EH (cell line): Measurements from ENCODE around the gene NFYC.
A peak's percentile ranks its signal among the peaks of the same experiment; 100 is the strongest.
"Not testable (repeated sequence)": the region's sequence is repeated elsewhere in the genome, so short reads cannot be mapped to it uniquely, and the experiment has no call there.

Source experiments
- DNase-seq: peaks from one replicate; pipeline ENCODE4 v3.0.0-alpha.2; 2015; ENCODE audit warnings: low read depth

Gene NFYC

DNA sequence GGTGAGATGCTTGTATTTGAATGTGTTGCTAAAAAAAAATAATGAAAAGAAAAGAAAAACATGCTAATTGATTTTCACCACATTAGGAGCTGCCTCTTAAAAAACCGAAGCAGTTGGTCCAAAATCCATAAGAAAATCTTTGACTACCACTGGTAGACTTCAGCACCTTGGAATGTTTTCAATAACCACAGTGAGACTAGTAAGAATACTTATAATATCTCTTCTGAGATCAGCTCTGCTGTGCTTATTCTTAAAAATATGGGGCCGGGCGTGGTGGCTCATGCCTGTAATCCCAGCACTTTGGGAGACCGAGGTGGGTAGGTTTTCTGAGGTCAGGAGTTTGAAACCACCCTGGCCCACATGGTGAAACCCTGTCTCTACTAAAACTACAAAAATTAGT lies 15.1 kb downstream of the NFYC start:
- DNase-seq = peak; percentile 46

DNA sequence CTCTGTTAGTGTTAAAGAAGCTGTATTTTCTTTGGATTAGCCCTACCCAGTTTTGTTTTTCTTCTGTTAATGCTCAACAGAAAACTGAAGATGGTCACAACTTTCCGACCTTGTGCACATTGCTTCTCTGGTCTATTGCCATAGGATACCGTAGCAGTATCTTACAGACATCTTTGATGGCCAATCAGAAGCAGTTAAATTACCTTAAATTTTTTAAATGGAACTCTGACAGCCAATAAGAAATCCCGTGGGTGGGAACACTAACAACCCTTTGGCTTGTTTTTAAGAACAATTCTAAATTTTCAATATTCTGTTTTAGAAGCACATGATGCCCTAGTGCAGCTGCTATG lies 17.2 kb downstream of the NFYC start:
- peak; percentile 87 for DNase-seq

DNA sequence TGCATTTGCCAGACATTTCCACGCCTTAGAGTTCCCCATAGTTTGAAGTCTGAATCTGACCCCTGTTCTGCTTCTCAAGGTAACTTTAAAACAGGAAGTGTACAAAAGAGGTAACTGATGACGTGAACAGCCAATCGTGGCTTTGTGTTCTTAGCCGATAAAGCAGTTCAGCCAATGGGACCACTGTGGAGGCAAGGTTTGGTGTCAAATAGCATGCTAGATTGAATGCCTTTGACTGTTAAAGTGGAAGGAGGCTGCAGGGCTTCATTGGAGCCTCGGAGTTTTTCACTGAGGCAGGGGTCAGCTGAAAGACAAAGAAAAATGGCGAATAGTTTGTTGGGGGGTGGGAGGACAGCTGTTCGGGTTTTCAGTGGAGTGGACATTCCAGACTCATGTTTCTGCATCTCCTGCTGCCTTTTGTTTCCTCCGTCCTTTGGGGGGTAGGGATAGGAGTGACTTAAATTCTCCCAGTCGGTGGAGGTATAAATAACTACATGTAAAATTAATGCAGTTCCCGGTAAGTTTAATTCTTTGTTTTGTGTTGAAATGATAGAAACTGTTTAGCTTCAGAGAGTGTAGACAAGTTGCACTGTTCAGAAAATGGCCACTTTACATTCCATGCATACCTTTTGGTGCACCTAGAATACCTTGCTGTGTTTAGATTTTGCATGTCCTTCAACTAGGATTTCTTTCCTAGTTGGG lies 17.7 kb downstream of the NFYC start:
- peak; percentile 96 for DNase-seq

DNA sequence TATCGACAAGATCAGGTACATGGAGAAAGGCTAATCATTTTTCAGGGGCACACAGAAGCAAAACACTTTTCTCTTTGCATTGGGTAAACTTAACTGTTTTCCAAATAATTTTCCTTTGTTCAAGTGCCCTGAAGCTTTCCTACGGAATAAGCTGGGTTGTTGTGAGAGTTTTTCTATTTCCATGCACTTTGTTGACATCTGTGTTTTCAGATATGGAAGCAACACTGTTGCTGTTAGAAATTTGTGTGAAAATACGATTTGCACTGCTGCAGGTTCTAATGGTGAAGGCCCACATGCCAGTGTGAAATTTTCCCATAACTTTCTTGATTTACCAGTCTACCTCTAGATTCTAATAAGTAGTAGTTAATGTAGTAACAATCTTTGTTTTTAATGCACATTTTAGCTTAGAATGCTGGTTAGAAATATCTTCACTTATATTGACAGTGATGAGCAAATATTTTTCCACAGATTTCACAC lies 18.3 kb downstream of the NFYC start:
- no peak for DNase-seq

DNA sequence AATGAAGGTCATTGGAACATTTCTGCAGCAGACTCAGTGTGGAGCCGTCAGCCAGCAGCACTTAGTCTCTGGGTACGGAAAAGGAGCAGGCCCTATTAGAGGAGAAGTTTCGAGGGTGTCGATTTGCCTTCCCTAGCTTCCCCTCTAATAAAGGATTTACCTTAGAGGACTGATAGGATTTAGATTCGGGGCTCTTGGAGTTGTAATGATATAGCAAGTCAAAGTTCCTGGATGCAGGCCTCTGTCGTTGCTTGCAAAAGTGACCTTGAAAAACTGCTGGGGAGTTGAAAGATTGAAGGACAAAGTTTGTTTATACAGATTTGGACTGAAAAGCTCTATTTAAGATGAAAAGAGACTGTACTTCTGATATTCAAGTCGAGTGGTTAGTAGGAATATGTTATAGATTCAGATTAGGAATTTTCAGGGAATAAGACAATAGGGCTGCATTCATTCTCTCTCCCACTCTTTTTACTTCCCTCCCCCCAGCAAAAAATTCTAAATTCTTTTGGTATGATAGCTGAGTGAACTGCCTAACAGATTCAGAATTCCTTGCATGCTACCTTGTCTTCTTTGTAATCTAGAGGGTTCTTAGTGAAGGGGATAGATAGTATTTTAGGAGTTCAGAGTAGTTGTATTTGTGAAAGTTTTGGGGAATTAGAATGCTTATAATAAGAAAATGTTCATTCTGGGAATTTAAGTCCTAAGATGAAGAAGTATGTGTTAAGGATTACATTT lies 19.2 kb downstream of the NFYC start:
- peak; percentile 37 for DNase-seq

DNA sequence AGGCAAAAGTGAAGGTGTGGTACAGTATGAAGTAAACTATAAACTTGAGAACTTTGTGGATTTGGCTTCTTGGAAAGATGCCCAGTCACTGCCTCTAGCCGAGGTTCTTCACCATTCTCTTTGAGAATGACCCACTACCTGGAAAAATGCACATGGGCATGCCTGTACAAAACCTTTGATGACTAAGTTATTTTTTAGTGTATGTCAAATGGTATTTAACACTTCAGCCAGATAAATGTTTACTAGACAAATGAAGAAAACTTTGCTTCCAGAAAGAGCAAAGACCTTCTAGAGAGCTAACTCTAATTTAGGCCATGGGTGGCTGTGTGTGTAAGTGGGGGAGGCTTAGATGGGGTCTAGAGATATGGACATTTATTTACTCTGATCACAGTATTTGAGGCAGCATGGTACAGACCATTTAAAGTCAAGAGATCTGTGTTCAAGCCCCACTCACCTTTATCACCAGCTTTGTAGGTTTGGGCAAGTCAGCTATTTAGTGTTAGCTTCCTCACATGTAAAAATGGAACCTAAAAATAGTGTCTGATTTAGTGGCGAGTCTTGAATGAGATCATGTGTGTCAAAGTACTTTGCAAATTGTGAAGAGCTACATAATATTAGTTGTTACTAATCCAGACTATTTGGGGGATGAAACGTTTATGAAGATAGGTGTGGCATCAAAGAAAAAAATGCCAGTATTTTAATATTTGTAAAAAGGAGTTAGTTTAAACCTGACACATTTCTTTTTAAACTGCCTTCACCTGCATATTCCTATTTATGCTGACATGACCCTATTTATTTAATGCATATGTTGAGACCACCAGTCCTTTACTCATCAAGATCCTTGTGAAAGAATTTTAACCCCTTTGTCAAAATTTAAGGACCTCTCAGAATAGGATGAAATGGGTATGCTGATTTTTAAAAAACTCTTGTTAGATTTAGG lies 20.2 kb downstream of the NFYC start:
- DNase-seq = peak; percentile 68

DNA sequence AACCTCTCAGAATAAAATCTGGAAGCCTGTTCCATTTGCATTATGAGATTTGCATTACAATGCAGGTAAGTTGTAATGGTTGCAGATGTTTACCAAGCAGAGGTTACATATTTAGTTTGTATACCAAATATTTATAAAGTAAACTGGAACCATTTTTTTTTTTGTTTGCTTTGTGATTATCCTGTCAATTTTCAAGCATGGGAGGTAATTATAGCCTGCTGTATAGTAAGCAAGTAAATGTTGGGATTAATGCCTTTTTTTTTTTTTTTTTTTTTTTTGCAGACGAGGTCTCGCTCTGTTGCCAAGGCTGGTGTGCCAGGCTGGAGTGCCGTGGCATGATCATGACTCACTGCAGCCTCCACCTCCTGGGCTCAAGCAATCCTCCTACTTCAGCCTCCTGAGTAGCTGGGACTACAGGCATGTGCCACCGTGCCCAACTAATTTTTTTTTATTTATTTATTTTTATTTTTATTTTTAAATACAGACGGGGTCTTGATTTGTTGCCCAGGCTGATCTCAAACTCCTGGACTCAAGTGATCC lies 21.0 kb downstream of the NFYC start:
- DNase-seq = no peak

DNA sequence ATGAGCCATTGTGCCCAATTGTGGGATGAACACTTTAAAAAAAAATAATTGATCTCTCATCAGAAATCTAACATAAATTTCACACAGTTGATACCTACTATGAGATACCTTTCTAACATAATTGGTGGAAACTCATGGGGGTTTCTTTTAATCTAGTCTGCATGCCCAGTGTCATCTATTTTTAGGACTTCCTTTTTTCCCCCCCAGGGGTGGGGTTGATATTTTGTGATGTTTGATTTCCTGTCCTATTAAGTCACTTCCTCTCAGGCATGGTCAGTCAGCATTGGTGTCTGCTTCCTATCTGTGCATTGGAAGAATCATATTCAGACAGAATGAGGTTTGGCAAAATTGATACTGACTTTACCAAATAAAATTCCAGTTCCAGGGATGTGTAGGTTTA lies 21.5 kb downstream of the NFYC start:
- peak; percentile 41 for DNase-seq

DNA sequence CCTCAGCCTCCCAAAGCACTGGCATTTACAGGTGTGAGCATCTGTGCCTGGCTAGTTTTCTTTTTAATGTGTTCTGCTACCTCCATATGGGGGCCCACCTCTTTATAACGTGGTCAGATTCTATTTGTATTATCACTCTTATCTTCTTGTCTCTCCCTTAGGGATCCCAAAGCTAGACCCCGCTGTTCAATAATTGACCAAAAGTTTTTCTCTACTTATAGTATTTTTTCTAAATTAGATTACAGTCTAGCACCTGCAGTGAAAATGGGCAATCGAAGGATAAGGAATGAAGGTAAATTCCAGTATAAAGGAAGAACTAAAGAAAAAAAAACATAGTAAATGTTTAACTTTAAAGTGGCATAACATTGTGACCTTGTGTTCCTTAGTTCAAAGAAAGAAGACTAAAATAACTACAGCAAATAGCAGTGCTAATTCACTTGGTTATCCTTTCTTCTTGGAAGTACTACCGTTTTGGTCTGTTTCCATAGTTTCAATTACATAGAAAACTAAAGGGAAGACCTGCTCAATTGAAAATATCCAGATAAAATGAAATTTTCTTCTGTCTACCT lies 24.1 kb downstream of the NFYC start:
- no peak for DNase-seq

DNA sequence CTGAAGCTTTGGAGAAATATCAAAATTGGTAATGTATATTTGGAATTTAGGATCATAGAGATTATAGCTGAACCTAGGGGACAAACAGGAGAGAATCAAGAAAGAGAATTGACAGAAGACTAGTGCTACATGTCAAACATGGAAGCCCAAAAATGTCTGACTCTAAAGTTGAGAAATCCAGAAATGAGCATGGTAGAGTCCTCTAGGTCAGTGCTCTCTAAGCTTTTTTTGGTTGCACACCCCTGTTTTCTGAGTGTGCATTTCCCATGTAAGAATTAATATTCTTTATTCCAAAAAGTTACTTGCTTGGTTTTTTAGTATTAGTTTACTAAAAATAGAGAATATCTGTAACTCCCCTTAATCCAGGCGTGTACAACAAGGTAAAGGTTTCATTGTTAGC lies 25.6 kb downstream of the NFYC start:
- no peak for DNase-seq

DNA sequence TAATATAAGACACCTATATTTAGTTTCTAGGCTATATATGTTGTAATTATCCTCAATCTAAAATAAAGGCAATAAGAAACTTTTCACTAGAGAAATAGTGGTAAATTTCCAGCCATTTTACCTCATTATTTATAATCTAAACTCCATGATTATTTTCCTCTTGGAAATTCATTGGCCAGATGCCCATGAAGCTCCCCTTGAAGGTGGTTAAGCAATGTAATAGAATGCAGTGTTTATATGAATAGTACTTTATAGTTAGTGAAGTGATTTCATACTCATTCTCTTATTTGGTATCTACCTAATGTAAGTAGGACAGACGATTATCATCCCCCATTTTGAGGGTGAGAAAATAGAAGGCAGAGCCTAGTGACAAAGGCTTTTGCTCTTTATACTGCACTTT lies 26.5 kb downstream of the NFYC start:
- DNase-seq = peak; percentile 23

DNA sequence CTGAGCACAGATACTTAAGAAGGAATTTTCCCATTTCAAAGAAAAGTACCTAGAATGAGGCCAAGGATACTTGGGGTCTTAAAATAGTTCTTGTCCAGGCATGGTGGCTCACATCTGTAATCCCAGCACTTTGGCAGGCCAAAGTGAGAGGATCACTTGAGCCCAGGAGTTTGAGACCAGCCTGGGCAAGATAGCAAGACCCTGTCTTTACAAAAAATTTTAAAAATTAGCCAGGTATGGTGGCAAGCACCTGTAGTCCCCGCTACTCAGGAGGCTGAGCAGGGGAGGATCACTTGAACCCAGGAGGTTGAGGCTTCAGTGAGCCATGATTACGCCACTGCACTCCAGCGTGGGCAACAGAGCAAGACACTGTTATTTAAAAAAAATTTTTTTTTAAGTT lies 29.0 kb downstream of the NFYC start:
- DNase-seq = no peak

DNA sequence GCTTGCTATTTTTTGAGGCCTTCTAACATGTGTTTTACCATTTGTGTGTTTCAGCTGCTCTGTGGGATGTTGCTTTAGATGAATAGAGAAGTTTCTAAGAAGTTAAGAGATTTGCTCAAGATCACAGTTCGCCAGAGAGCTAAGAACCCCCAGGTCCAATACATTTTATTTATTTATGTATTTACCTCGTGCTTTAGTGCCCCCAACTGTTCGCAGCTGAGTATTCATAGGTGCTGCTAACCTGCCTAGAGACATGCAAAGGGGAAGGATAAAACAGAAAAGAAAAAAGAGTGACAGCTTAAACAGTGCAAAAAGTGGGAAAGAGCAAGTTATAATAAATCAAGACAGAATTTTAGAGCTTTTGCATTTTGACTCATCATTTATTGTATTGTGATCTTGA lies 31.1 kb downstream of the NFYC start:
- no peak for DNase-seq

DNA sequence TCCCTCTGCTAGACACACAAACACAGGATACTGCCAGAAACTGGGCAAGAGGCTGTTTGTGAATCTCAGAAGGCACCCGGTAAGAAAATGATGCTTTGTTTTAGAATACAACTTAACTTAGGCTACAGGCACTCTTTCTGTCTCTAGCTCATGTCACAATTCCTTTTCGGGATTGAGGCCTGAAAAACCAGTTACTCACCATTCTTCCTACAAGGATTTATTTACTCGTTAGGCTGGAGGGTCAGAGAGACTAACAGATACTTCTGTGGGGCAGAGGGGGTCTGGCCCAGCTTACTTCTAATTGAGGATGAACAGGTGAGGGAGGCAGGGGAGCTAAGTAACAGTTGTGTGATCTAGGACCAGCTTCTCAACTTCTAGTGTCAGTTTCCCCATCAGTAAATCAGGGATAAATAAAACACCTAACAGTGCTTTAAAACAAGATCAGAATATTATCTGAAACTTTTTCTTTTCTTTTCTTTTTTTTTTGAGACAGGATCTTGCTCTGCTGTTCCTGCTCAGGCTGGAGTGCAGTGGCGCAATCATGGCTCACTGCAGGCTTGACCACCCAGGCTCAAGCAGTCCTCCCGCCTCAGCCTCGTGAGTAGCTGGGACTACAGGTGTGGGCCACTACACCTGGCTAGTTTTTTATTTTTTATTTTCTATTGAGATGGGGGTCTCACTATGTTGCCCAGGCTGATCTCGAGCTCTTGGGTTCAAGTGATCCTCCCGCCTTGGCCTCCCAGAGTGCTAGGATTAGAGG lies 31.9 kb downstream of the NFYC start:
- no peak for DNase-seq

DNA sequence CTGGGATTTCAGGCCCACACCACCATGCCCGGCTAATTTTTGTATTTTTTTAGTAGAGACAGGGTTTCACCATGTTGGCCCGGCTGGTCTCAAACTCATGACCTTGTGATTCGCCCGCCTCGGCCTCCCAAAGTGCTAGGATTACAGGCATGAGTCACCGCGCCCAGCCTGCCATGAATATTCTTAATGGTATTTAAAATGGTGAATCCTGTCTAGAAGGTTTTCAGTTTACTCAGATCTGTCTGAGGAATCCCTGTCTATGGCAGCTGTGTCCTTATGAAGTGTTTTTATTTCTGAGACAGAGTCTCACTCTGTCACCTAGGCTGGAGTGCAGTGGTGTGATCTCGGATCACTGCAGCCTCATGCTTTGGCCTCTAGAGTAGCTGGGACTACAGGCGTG lies 36.2 kb downstream of the NFYC start:
- peak; percentile 80 for DNase-seq

DNA sequence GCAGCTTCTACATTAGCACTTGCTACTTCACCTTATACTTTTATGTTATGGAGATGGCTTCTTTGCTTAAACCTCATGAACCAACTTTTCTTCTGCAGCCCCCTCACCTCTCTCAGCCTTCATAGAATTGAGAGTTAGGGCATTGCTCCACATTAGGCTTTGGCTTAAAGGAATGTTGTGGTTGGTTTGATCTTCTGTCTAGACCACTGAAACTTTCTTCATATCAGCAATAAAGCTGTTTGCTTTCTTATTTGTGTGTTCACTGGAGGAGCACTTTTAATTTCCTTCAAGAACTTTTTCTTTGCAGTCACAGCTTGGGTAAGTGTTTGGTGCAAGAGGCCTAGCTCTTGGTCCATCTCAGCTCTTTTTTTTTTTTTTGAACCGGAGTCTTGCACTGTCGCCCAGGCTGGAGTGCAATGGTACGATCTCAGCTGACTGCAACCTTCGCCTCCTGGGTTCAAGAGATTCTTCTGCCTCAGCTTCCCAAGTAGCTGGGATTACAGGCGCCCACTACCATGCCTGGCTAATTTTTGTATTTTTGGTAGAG lies 37.9 kb downstream of the NFYC start:
- DNase-seq = not testable (repeated sequence)

DNA sequence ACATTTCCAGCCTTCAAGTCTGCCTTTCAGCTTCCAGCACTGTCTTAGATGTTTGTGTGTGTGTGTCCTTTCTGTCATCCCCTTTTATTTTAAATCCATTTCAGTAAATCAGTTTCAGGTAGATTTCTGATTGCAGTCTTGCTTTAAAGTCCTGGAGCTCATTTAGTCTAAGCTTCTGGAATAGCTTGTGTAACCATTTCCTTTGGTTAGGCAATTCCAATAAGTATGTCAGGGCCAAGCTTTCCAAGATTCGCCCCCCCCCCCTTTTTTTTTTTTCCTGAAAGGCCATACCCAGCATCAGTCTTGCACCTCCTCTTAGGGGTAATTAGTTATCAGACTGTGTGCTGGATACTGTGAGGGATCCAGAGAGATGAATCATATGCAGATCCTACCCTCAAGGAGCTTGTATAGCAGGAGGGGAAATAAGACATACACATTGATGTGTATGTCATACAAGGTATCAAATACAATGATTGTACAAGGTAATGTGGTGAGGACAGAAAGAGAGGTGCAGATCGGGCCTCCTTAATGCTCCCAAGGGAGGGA lies 41.3 kb downstream of the NFYC start:
- peak; percentile 53 for DNase-seq

DNA sequence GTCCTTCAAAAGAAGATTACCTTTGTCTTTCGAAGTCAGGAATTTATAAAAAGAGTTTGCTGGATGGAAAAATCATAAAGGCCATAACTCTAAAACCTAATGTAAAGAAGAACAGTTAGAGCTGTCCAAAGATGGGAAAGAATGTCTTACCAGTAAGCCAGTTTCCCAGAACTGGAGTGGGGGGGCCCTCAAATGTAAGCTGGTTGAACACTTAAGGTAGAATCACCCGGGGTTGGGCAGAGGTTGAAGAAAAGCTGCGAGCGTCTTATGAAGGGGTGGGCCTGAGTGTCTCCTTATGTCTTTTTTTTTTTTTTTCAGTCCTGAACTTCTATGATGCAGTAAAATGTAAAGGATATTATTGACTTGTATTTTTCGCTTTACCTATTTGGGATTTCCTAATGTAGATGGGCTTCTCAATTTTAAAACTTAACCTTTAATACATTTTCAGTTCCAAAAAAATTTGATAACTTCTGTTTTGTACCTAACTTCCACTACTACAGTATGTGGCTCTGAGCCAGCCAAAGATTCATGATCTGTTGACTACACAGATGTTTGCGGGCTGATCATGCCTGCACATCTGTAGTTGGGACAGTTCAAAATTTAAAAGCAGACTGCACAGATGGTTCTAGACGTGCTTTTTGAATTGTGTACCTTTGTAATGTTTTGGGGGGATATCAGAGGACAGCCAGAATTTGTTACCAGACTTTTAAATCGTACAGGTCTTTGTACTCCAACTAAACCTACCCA lies 43.6 kb downstream of the NFYC start:
- no peak for DNase-seq

DNA sequence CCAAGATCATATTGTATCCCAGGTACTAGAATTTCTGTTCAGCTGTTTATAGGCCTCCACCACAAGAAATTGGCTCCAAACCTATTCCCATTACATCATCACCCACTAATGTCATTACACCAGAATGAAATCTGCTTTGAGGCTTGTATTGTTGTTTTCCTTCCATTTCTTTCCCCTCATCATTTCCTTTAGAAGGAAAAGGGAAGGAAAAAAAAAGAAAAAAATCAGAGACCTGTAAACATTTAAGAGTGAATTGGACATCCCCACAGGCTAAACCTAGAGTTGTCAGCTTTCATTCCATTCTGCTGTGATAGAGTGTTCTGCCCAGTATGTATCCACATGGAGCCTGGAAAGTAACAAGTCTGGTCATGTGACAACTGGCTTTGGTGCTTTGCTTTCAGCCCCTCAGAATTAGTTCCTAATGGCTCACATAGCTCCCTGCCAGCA lies 44.6 kb downstream of the NFYC start:
- DNase-seq = peak; percentile 76

DNA sequence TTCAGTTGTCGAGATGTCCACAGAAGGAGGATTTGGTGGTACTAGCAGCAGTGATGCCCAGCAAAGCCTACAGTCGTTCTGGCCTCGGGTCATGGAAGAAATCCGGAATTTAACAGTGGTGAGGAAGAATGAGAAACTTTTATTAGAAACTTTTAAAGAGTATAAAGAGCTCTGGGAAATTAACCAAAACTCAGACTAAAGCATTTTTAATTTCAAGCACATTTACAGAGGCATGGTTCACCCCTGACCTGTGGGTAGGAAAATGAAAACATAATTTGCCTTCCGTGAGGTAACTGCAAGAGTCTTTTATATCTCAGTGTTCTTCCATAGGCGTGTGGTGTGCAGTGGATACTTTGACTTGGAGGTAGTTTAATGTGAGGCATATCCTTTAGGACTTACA lies 47.3 kb downstream of the NFYC start:
- DNase-seq = peak; percentile 70
